Endothelial cell (in vitro differentiated cells): ENCODE results near the gene ELFN2. TPM values are rescaled to one million over a fixed set of nuclear protein-coding genes. Genes with fewer than 3 reads are reported as not detected.
"Not testable (repeated sequence)": the region's sequence is repeated elsewhere in the genome, so short reads cannot be mapped to it uniquely, and the experiment has no call there.

Source experiments
- DNase-seq: peaks from one replicate; pipeline ENCODE4 v3.0.0; 2021; ENCODE audit warnings: low spot score
- H3K27ac Mint-ChIP-seq: one replicate; pipeline ENCODE4 v1.8.0; 2021; ENCODE audit warnings: mixed read lengths, inconsistent platforms; ENCODE audit not compliant: unreplicated experiment
- H3K27me3 Mint-ChIP-seq: one replicate; pipeline ENCODE4 v1.8.0; 2021; ENCODE audit warnings: mild to moderate bottlenecking, moderate library complexity, mixed read lengths, inconsistent platforms; ENCODE audit not compliant: unreplicated experiment
- H3K36me3 Mint-ChIP-seq: one replicate; pipeline ENCODE4 v1.8.0; 2021; ENCODE audit warnings: mild to moderate bottlenecking, low read depth, mixed read lengths, inconsistent platforms; ENCODE audit not compliant: unreplicated experiment
- H3K4me1 Mint-ChIP-seq: one replicate; pipeline ENCODE4 v1.8.0; 2021; ENCODE audit warnings: mild to moderate bottlenecking, mixed read lengths, inconsistent platforms; ENCODE audit not compliant: unreplicated experiment
- H3K4me3 Mint-ChIP-seq: one replicate; pipeline ENCODE4 v1.8.0; 2021; ENCODE audit warnings: mild to moderate bottlenecking, mixed read lengths, inconsistent platforms; ENCODE audit not compliant: unreplicated experiment
- H3K9me3 Mint-ChIP-seq: one replicate; pipeline ENCODE4 v1.8.0; 2021; ENCODE audit warnings: mixed read lengths, inconsistent platforms; ENCODE audit not compliant: unreplicated experiment
- CTCF ChIP-seq: fragments of 200-600 bp; sonication (generic); IDR thresholded peaks from one replicate; pipeline ENCODE4 v1.5.0; 2021; ENCODE audit warnings: antibody characterized with exemption; ENCODE audit not compliant: unreplicated experiment
- total RNA-seq: library from RNA; stranded (reverse); fragmentation: NEBNext Ultra II Directional; extraction: Animal tissue kit (Norgen Biotek cat#: 25700); gene quantifications from one replicate; pipeline ENCODE4 v1.2.1, GENCODE V29; 2021; ENCODE audit not compliant: unreplicated experiment

The ELFN2 gene
- total RNA-seq, 1 donor from 2014 or later = 1.2 TPM

DNA sequence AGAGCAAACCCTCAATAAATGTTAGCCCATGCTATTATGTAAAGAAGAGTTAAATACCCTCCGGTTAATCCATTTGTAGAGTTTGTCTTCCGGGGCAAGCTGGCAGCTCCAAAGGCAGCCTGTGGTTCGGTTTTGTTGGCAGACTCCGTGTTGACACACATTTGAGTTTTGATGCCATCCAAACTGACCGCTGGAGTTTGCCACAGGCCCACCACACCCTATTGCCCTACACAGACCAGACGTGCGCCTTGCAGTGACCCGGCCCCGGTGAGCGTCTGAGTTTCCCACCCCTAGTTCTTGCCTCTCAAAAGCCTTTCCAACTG is 25.1 kb downstream of the ELFN2 start:
- DNase-seq = no peak
- no peak for TF ChIP-seq CTCF
- H3K4me1 Mint-ChIP-seq = no peaks in the 10 kb centered on the region
- H3K4me3 Mint-ChIP-seq = no peak overlapping the region
- H3K9me3 Mint-ChIP-seq = no peaks in the 10 kb centered on the region
- H3K27ac Mint-ChIP-seq = no peak overlapping the region
- H3K27me3 Mint-ChIP-seq = peaks cover 4% of the 10 kb centered on the region
- H3K36me3 Mint-ChIP-seq = no peaks in the 10 kb centered on the region

GRCh38 chr22:37401401-37402183 is 25.7 kb downstream of the ELFN2 start:
- Mint-ChIP-seq H3K36me3 (no peaks in the 10 kb centered on the region), H3K27ac (no peak overlapping the region), H3K4me3 (no peak overlapping the region), H3K9me3 (no peaks in the 10 kb centered on the region), H3K4me1 (no peaks in the 10 kb centered on the region), H3K27me3 (peaks cover 4% of the 10 kb centered on the region)
- no peak for DNase-seq
- no peak for TF ChIP-seq CTCF

- Mint-ChIP-seq H3K4me3 (no peak overlapping the region), H3K27me3 (peaks cover 3% of the 10 kb centered on the region), H3K36me3 (no peaks in the 10 kb centered on the region), H3K27ac (no peak overlapping the region), H3K4me1 (no peaks in the 10 kb centered on the region), H3K9me3 (no peaks in the 10 kb centered on the region)
- DNase-seq = no peak
- TF ChIP-seq CTCF = no peak
Observed at GRCh38 chr22:37400719-37401118, 26.6 kb downstream of the ELFN2 start.

- H3K9me3 Mint-ChIP-seq, DNase-seq, H3K4me3 Mint-ChIP-seq, H3K27me3 Mint-ChIP-seq, H3K36me3 Mint-ChIP-seq, H3K27ac Mint-ChIP-seq, H3K4me1 Mint-ChIP-seq: not testable (repeated sequence)
Observed at GRCh38 chr22:37399457-37399856, 27.8 kb downstream of the ELFN2 start.

DNA sequence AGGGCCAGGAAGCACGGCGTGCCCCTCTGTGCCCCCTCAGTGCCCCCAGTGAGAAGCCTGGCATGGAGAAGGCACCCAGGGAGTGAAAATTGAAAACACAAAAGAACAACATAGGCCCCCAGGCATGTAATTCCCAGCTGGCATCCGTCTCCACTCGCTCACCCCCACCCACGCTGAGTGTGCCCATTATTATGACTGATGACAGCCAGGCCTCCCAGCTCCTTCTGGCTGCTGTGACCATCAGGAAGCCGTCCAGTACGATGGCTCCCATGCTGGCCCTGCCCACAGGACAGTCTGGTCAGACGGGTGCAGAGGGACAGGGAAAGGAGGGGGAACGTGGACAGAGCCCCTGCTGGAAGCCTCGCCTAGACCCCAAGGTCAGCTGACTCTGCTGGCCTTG is 30.1 kb downstream of the ELFN2 start:
- Mint-ChIP-seq H3K27me3 (peaks cover 3% of the 10 kb centered on the region), H3K36me3 (no peaks in the 10 kb centered on the region), H3K27ac (no peak overlapping the region), H3K4me1 (no peaks in the 10 kb centered on the region), H3K9me3 (no peaks in the 10 kb centered on the region), H3K4me3 (no peak overlapping the region)
- TF ChIP-seq CTCF = no peak
- no peak for DNase-seq
